HEK293T (cell line): ENCODE measurements around the gene CFAP300.
A peak's percentile ranks its signal among the peaks of the same experiment; 100 is the strongest.

ENCODE experiments used
- CTCF ChIA-PET: fragments of 350-600 bp; formaldehyde crosslinking; extraction: SDS; loops from one replicate; lab custom pipeline; 2021; ENCODE audit warnings: antibody characterized with exemption, inconsistent platforms; lab: Yijun Ruan, JAX
- POLR2A ChIA-PET: fragments of 350-600 bp; formaldehyde crosslinking; extraction: SDS; loops from one replicate; lab custom pipeline; 2020; ENCODE audit warnings: antibody characterized with exemption, inconsistent platforms; lab: Yijun Ruan, JAX
- DNase-seq: peaks from one replicate; pipeline ENCODE4 v3.0.0; 2012; ENCODE audit warnings: mixed read lengths; ENCODE audit errors: extremely low spot score
- ARNT ChIP-seq: fragments of 450-650 bp; IDR thresholded peaks from 2 replicates; pipeline ENCODE4 v1.6.1; 2017; ENCODE audit warnings: mild to moderate bottlenecking
- BHLHE40 ChIP-seq: fragments of 450-650 bp; IDR thresholded peaks from 2 replicates; pipeline ENCODE4 v1.6.1; 2016; ENCODE audit warnings: mild to moderate bottlenecking, moderate library complexity, borderline replicate concordance
- CTBP1 ChIP-seq: fragments of 450-650 bp; IDR thresholded peaks from 2 replicates; pipeline ENCODE4 v1.6.1; 2016; ENCODE audit warnings: borderline replicate concordance
- ELF4 ChIP-seq: fragments of 450-650 bp; IDR thresholded peaks from 2 replicates; pipeline ENCODE4 v1.6.1; 2017; ENCODE audit warnings: antibody characterized with exemption
- FOXA1 ChIP-seq: fragments of 450-650 bp; IDR thresholded peaks from 2 replicates; pipeline ENCODE4 v1.6.1; 2016; ENCODE audit warnings: mild to moderate bottlenecking
- FOXK2 ChIP-seq: fragments of 450-650 bp; IDR thresholded peaks from 2 replicates; pipeline ENCODE4 v1.6.1; 2016; ENCODE audit warnings: mild to moderate bottlenecking
- FOXM1 ChIP-seq: fragments of 450-650 bp; IDR thresholded peaks from 2 replicates; pipeline ENCODE4 v1.6.1; 2017; ENCODE audit warnings: mild to moderate bottlenecking, borderline replicate concordance
- HDGF ChIP-seq: fragments of 450-650 bp; IDR thresholded peaks from 2 replicates; pipeline ENCODE4 v1.6.1; 2017; ENCODE audit warnings: antibody characterized with exemption, borderline replicate concordance
- L3MBTL2 ChIP-seq: fragments of 450-650 bp; conservative IDR thresholded peaks from 2 replicates; pipeline ENCODE4 v1.6.1; 2016; ENCODE audit warnings: mild to moderate bottlenecking
- LEF1 ChIP-seq: fragments of 450-650 bp; IDR thresholded peaks from 2 replicates; pipeline ENCODE4 v1.6.1; 2017; ENCODE audit warnings: mild to moderate bottlenecking, borderline replicate concordance
- NFRKB ChIP-seq: fragments of 450-650 bp; IDR thresholded peaks from 2 replicates; pipeline ENCODE4 v1.6.1; 2016; ENCODE audit warnings: mild to moderate bottlenecking, moderate library complexity
- PKNOX1 ChIP-seq: fragments of 450-650 bp; IDR thresholded peaks from 2 replicates; pipeline ENCODE4 v1.6.1; 2016
- SP1 ChIP-seq: fragments of 450-650 bp; IDR thresholded peaks from 2 replicates; pipeline ENCODE4 v1.6.1; 2017
- SUZ12 ChIP-seq: fragments of 450-650 bp; IDR thresholded peaks from 2 replicates; pipeline ENCODE4 v1.6.1; 2016; ENCODE audit warnings: mild to moderate bottlenecking
- TARDBP ChIP-seq: fragments of 450-650 bp; IDR thresholded peaks from 2 replicates; pipeline ENCODE4 v1.6.1; 2016
- ZNF384 ChIP-seq: fragments of 450-650 bp; IDR thresholded peaks from 2 replicates; pipeline ENCODE4 v1.6.1; 2016

Gene CFAP300

GRCh38 chr11:102047305-102047924 is at the start of gene CFAP300:
CFAP300 (plus strand) TSS chr11:102047437; CDS start chr11:102047471, 34 bp downstream.
- TF ChIP-seq L3MBTL2 = peak; percentile 83
- no peak for TF ChIP-seq ELF4
- TF ChIP-seq LEF1 = no peak
- TF ChIP-seq SP1 = no peak
- no peak for TF ChIP-seq CTBP1
- TF ChIP-seq TARDBP = no peak
- ChIA-PET POLR2A (interaction anchor here (0.5 to 0.8 kb wide), 2 partner anchors 96 to 221 kb away, joined by 3 read pairs; no protein-coding TSS in a partner anchor), CTCF (interaction anchor here (1.1 kb wide), 1 partner anchor 14 kb away, joined by 7 read pairs; no protein-coding TSS in a partner anchor)
- peak; percentile 72 for DNase-seq

- ChIA-PET CTCF (no interaction called here), POLR2A (no interaction called here)
- DNase-seq = no peak
- no peak for TF ChIP-seq ARNT
- TF ChIP-seq SUZ12 = no peak
- no peak for TF ChIP-seq FOXK2
- no peak for TF ChIP-seq FOXA1
- TF ChIP-seq ZNF384 = no peak
- TF ChIP-seq NFRKB = no peak
- no peak for TF ChIP-seq SP1
- no peak for TF ChIP-seq CTBP1
- no peak for TF ChIP-seq FOXM1
Measured at GRCh38 chr11:102001657-102002338, 45.4 kb upstream of the CFAP300 start.

GRCh38 chr11:102004220-102004619 is 43.0 kb upstream of the CFAP300 start:
- ChIA-PET CTCF (no interaction called here), POLR2A (no interaction called here)
- no peak for DNase-seq
- TF ChIP-seq SP1 (no peak), LEF1 (no peak), FOXK2 (no peak), FOXA1 (no peak), SUZ12 (no peak), ELF4 (no peak), PKNOX1 (no peak), ARNT (no peak), HDGF (no peak), CTBP1 (no peak)

GRCh38 chr11:102005306-102005705 is 41.9 kb upstream of the CFAP300 start:
- POLR2A ChIA-PET = no interaction called here
- CTCF ChIA-PET = interaction anchor here (4.5 kb wide), 1 partner anchor 144 kb away, joined by 54 read pairs; no protein-coding TSS in a partner anchor
- TF ChIP-seq FOXK2 (no peak), L3MBTL2 (no peak), FOXA1 (no peak), ZNF384 (no peak), SP1 (no peak), SUZ12 (no peak), TARDBP (no peak), NFRKB (no peak), ARNT (no peak)
- no peak for DNase-seq

- DNase-seq = no peak
- TF ChIP-seq PKNOX1 (no peak), FOXK2 (no peak), ZNF384 (no peak), ARNT (no peak), BHLHE40 (no peak), CTBP1 (no peak)
- CTCF ChIA-PET = interaction anchor here (0.6 to 4.5 kb wide), 8 partner anchors 11 to 1452 kb away, joined by 3 to 54 read pairs (median 3); partner anchors contain the start of gene CEP126
- POLR2A ChIA-PET = interaction anchor here (1.9 kb wide), 1 partner anchor 92 kb away, joined by 4 read pairs; the partner anchor contains the start of gene CEP126
Measured at GRCh38 chr11:102006835-102007566, 40.2 kb upstream of the CFAP300 start.

GRCh38 chr11:102007567-102008437 is 39.4 kb upstream of the CFAP300 start:
- TF ChIP-seq PKNOX1 (peak; percentile 34; the same call in 1 of the 2 replicates), ARNT (no peak)
- ChIA-PET POLR2A (interaction anchor here (1.9 kb wide), 1 partner anchor 93 kb away, joined by 4 read pairs; the partner anchor contains the start of gene CEP126), CTCF (interaction anchor here (0.6 to 4.5 kb wide), 9 partner anchors 14 to 1453 kb away, joined by 3 to 54 read pairs (median 3); partner anchors contain the start of gene CEP126)

More at GRCh38 chr11:102007567-102008437, 39.4 kb upstream of the CFAP300 start:
- peak; percentile 19 for DNase-seq
